ENCODE data around the gene TSPAN18.
"Not testable (repeated sequence)": the region's sequence is repeated elsewhere in the genome, so short reads cannot be mapped to it uniquely, and the experiment has no call there.

The TSPAN18 gene

DNA sequence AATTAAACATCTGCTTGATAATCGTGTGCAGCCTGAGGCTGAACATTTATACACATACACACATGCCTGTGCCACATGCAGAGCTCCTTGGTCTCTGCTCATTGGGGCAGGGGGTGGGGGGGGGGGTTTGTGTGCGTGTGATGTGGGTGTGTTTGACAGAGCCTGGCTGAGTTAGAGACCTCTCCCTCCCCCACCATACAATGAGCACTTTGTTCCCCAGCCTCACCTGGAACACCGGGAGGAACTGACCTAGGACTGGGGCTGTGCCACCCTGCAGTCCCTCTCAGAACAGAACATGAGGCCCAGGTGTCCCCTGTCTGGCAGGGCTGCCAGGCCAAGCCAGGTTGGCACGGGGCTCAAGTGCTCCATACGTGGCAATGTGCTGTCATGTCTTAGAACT, 127.3 kb downstream of the TSPAN18 start:
- no peak for DNase-seq

DNA sequence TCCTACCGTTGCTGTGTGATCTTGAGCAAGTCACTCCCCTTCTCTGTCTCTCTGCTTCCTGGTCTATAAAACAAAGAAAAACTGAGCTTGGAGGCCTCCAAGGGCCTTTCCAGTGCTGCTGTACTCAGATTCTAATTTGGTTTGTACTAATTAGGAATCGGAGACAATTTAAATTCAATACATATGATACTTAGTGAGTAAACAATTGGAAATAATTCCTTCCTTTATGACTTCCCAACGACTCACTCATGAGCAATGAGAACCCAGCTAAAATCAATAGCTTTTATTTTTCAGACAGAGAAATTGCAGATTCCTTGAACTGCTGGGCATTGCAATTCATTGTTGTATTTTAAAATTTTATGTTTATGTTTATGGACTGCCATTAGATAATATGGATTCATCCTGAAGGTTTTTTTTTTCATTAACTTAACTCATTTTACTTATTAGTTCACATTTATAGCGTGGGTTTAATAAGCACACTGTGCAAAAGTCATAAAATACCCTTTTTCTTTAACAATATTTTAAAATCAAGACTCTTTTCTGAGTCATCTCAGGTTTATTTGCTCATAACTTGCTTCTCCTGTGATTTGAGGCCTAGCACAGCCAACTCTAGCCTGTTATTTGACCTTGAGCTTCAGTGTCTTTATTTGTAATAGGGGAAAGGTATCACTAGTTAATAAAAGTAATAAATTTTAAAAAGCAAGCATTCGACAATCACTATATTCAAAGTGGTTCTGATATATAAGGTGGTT, 128.2 kb downstream of the TSPAN18 start:
- DNase-seq: no peak

DNA sequence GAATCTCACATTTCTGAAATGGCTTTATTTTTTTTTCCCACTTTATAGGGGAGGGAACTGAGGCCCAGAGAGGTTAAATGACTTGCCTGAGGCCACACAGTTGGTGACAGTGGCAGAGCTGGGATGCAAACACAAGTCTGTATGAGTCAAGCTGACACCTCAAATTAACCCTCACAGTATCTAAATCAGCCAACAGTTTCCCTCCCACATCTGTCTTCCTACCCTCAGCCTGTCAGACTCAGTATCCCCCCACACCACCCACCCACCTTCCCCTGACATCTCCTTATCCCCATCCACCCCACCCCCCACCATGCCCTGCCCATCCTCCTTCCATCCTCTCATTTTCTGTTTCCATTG, 128.7 kb downstream of the TSPAN18 start:
- no peak for DNase-seq

DNA sequence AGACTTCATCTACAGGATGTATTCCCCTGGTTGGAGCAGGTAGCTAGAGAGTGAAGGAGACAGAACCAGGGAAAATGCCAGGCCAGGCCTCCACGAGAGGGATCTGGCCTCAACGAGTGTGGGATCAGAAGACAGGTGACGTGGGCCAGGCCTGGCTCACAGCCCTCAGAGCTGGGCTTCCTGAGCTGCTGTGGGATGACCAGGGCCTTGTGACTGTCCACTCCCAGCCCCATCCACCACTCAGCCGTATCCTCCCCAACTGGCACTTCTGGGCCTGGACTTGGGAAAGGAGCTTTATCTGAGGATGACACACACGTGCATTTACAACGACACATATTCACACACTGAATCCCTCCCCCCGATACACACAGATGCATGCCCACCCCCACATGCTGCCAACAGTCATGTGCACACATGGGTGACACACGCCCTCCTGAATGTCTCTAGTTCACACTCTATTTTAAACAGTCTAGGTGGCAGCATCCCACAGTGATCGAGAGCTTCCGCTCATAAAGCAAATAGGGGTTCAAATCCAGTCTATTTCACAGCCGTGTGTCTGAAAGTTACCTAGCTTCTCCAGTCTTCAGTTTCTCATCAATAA, 130.8 kb downstream of the TSPAN18 start:
- DNase-seq: no peak

DNA sequence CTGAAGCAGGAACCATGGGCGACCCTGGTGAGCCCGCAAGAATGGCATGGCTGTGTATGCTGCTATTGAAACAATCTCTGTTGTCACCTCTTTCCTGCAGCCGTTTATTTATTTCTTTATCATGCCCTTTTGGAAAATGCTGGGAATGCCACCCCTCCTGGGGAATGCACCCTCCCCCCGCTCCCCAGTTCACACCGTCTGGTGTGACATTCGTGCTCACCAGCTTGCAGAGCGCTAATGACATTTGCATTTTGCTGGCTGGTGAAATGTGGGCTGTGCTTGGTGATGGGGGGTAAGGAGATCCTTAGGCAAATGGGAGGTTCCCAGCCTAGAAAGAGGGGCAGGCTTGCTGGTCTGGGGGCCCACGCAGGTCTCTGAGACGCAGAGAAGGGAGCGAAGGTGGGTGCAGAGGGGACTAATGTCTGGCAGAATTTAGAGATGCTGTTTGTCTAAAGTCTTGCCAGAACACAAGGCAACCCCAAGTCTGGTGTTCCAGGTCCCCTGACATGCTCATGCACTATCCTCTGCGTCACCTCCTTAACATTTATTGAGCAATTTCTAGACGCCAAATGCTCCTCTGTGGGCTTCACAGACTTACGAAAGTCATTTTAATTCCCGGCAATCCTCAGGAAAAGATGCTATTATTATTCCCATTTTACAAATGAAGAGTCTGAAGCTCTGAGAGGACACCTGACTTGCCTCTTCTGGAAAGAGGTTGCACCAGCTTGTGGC, 132.2 kb downstream of the TSPAN18 start:
- no peak for DNase-seq

DNA sequence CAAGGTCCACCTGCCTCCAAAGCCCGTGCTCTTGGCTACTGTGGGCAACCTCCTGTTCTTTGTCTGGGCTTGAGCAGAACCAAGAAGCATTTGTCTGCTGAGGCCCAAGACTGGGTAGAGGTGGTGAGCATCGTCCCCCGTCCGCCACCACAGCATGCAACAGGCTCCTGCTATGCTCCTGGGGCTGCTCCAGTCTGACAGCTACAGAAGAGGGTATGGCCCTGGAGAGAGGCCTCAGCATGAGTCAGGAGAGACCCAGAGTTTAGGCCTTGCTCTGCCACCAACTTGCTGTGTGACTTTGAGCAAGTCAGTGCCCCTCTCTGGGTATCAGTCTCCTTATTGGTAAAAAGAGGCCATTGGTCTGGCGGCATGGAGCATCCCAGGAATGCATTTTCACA, 132.8 kb downstream of the TSPAN18 start:
- DNase-seq: no peak

DNA sequence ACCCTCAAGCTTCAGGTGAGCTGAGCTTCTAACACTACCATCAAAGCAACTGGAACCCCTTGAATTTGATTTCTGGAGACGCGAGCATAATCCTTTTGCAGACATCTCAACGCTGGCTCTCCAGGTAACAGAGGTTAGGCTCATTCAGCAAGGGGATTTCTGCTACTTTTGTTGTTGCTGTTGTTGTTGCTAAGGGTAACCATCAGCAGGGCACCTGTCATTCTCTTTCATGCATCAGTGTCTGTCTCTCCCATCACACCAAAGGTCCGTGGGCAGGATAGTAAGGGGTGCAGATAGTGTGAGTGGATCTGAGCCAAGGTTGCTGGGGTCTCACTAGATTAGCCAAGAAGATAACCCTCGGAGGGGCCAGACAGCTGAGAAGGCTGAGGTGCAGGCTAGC, 133.6 kb downstream of the TSPAN18 start:
- DNase-seq: no peak

DNA sequence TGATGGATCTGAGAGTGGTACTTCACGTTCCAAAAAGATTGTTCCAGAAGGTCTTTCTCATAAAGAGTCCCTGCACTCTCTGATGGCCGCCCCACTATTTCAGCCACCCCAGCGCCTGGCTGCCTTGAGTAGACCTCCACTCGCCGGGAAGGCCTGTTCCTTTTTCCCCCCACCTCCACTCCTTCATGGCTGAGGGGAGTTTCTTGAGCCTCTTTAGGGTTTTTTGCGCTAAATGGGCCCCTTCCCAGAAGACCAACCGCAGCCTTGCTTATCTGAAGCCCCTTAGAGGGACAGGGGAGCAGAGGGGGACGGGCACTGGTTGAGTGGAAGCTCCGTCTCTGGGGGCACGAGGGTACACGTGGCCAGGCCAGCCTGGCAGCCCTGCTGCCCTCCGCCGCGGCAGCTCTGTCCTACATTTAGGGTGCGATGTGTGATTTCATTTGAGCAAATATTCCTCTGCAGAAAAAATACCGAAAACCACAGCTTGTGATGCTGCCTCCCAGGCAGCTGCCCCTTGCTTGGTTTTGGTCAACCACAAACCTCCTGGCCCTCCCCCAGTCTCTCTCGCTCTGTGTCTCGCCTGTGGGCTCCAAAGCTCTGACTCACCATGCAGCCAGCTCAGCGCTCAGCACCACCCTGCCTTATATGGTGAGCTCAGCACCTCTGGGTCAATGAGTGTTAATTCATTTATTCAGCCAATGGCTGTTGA, 135.2 kb downstream of the TSPAN18 start:
- DNase-seq: peak; percentile 65 to 75

DNA sequence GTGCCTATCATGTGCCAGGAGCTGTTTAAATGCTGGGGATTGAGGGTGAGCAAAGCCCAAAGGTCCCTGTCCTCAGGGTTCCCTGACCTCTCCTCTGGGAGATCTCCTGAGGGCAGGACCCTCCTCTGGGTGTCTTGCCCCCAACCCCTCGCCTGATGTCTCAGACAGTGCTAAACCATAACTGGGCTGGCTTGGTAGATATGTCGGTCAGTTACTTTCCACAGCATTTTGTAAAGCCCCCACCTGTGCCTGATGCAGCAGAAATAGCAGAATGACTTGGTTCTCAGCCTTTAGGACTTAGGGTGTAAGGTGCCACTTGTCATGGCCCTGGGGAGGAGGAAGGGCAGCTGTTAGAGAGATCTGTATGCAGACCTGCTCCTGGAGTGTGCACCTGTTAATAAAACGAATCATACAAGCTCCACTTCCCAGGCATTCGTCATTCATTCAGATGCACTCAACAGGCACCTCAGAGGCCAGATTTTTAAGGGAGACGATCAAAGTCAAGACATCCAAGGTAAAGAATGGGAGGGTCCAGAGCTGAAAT, 135.9 kb downstream of the TSPAN18 start:
- no peak for DNase-seq

DNA sequence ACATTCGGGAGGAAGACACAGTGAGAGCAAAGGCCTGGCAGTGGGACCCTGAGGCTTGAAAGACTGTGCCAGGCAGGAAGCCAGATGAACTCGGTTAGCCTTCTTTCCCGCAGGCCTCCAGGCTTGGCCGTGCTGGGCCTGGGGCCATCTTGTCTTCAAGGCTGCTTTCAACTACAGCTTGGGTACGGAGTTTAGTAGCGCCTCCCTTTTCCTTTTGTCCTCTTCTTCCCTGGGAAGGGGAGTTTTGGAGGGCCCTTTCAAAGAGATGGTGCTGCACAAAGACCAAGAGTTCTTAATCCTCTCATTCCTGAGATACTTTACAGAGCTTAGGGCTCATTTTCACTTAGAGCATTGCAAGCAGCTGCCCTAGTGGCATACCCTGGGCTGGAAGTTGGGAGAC, 136.5 kb downstream of the TSPAN18 start:
- DNase-seq: no peak

DNA sequence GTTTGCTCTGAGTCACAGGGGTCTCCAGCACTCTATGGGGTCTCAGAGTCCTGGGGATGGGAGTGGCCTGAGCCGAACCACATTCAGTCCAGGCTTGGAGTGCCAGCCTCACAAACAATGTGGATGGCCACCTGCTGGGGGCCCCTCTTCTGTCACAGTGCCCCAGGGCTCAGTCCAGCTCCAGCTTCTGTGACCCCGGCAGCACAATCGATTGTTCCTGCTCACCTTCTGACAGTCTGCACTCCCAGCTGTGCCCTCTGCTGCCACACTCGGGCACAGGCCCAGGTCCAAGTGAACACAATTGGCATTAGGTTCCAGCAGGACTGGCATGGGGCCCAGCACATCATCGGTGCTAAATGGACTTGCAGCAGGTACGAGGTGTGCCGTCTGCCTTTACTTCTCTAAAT, 139.1 kb downstream of the TSPAN18 start:
- DNase-seq: no peak

DNA sequence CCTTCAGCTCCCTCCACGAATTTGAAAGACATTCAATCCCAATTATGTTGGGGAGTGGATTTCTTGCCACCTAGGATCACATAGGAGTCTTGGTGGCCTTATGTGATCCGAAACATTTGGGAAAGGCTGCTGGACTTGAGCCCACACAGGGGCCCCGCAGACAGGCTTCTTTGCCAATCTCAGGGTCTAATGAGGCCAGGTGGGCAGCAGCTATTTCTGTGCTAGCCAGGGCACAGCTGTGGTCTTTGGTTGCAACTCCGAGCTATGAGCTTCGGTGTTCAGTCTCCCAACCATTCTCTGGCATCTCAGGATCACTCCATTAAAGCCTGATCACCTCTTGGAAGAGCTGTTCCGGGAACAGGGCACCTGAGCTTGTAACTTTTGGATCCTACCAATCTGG, 139.5 kb downstream of the TSPAN18 start:
- DNase-seq: no peak

DNA sequence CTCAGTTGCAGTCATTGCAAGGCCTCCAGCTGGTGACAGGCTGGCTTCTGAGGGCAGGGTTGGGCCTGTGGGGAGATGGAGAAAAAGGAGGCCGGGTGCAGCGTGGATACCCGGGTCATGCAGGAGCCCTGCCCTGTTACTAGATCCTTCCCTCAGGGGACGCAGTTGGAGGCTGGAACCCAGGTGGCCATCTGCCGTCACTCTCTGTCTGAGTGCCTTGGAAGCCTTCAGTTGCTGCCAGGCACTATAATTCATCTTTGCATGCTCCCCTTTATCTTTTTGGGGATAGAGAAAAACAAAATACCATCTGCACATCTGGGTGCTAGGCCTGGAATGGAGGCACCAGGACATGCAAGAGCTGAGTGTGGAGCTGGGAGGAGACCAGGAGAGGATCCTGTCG, 141.3 kb downstream of the TSPAN18 start:
- no peak for DNase-seq

DNA sequence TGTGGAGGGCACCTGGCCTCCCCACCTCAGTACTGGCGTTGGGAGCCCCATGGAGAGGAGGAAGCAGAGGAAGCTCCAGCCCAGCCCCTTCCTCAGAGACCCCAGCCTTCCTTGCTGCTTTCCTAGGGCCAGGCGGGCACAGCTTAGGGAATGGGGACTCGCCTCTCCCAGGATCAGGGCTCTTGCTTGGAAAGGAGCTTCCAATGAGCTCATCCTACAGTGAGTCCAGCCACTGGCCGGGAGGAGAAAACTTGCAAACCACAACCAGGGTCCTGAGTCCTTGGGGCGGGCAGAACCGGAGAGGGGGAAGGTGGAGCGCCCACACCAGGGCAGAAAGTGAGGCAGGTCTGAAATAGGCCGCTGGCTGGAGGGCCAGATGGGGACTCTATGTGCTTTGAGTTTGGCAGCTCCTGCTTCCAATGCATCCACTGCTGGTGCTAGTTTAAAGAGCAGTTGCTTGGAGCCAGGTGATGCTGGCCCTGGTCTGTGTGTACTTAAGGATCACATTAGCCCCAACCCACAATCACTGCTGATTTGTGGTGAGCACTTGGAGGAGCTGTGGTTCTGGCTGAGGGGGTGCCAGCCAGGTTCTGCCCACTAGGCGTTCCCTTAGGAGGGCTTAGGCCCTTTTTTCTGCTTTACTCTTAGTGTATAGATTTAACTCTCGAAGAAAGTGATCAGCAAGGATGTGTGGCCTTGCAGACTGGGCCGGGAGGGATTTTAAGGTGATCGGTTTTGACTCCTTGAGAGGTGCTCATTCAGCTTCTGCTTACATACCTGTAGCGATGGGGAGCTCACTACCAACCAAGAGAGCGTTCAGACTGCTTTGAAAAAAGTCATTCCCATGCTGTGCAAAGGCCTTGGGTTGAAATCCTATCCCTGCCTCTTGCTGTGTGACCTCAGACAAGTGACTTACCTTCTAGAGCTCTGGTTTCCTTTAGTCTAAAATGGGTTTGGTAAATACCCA, 142.0 kb downstream of the TSPAN18 start:
- DNase-seq: no peak

DNA sequence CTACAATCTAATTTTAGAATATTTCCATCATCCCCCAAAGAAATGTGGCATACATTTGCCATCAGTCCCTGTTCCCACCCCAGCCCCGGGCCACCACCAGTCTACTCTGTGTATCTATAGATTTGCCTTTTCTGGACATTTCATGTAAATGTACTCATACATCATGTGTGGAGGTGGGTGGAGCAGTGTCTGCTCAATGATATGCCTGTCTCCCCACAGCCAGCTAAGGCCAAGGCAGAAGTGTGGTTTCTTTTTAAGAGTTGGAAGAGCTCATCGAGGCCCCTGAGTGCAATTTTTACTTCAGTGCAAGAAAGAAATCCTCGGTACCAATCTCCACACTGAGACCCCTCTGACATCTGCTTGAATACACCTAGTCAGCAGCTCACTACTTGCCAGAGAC, 143.4 kb downstream of the TSPAN18 start:
- DNase-seq: no peak

DNA sequence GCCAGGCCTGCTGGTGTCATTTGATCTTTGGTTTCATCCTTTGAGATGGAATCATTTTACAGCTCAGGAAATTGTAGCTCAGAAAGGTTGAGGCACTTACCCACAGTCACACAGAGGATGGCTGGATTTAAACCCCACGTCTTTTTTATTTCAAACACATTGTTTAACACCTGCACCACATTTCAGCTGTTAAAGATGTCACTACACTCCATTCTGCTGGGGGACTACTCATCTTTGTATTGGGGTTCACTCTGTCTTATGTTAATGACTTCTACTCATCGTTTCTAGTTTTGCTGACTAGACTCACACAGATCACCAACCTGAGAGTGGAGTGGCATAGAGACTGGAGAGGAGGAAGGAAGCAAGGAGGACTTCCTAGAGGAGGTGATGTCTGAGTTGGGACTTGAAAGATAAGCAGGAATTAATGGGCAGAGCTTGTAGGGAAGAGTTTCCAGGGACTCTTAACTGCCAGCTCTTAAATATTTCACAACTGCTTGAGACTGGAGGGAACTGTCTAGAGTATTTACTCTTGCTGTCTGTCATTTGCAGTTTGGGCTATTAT, 143.9 kb downstream of the TSPAN18 start:
- DNase-seq: no peak

DNA sequence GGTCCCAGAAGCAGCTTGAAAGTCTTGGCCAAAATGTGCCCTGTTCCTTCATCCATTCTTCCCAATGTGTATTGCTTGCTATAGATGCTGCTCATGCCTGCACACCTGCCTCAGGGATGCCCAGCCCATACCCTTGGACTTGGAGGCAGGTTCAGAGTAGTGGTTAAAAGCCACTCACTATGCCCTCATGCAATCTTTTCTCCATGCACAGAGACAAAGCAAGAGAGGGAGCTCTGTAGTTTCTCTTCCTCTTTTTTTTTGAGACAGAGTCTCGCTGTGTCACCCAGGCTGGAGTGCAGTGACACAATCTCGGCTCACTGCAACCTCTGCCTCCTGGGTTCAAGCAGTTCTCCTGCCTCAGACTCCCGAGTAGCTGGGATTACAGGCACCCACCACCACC, 144.9 kb downstream of the TSPAN18 start:
- not testable (repeated sequence) for DNase-seq

DNA sequence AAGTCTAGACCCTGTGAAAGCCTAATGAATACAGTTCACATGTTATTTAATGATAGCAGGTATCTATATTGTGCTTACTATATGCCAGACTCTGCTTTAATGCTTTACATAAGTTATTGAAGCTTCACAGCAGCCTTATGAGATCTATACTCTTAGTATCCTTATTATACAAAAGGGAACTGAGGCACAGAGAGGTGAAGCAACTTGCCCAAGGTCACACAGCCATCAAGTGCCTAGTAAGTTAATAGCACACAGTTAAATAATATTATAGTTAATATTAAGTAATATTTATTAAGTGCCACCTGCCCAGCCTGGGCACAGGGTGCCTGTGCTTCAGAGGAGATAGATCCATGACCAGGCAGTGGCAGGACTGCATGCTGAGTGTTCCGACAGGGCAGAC, 145.8 kb downstream of the TSPAN18 start:
- DNase-seq: no peak

DNA sequence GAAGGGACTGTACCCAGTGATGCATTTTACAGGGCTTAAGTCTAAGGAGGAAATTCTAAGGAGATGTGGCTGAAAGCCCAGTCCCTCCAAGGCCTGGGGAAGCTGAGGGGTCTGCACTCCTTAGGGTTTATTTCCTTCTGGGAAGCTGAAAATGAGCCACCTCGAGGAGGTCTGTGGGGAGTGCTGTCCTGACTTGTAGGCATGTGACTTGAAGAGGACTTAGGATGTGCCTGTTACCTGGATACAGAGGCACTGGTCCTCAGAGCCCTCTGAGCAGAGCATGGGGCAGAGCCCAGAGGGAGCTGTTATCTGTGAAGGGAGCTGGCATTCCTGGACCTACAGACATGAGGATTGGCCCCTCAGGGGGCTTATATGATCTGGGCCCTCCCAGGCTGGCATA, 146.8 kb downstream of the TSPAN18 start:
- DNase-seq: no peak

DNA sequence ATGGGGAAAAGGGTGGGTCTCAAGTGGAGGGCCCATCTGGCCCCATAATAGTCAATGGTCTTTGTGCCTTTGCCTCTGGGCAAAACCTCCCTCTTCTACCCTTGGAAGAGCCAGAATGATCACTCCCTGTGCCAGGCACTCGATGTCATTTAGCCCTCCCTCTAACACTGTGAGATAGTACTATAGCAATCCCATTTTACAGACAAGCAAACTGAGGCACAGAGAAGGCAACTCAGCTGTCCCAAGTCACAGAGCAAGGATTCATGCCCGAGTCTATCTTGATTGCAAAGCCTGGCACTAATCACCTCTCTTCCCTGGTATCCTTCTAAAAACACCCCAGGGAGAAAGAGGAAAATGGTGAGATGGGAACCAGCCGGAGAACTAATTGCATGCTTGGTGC, 147.5 kb downstream of the TSPAN18 start:
- DNase-seq: no peak

DNA sequence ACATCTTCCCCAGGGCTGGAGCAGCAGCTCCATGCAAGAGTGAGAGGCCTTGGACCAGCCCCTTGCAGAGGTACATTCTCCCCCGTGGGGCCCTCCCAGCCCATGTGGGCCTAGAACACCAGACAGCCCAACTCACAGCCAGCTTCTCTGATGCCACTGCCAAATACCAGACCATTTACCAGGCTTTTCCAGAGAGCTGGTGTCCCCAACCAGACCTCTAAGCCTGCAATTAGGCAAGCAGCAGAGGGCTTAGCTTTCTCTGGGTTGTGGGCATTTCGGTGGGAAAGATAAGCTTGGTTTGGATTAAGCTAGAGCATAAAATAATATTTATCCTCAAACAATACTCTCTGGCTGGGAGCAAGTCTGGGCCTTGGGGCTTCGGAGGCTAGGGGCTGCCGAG, 148.3 kb downstream of the TSPAN18 start:
- DNase-seq: no peak

DNA sequence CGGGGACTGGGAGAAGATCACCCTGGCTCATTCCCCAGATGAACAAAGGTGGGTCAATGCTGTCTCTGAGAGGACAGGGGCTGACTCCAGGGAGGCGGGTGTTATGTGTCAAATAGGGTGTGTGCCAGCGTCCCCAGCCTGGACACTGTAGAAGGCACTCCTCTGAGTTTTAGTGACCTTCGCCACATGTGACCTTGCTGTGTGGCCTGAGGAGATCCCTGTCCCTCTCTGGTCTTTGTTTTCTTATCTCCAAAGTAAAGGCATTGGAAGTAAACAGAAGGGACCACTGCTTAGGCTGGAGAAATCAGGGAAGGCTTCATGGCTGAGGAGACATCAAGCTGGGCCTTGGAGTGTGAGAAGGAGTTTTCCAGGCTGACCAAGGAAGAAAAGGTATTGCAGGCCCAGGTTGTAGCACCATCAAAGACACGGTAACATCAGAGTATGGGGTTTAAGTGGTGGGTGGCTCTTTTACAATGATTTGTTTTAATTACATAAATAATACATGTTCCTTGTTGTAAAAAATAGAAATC, 149.5 kb downstream of the TSPAN18 start:
- no peak for DNase-seq
